CD4-positive, alpha-beta T cell treated with Interleukin-15 for 4 hours (primary cell): ENCODE results near the gene MTHFD1.

Experiments
- DNase-seq: peaks from one replicate; pipeline ENCODE4 v3.0.0-alpha.2; 2020; ENCODE audit warnings: low spot score

The MTHFD1 gene

DNA sequence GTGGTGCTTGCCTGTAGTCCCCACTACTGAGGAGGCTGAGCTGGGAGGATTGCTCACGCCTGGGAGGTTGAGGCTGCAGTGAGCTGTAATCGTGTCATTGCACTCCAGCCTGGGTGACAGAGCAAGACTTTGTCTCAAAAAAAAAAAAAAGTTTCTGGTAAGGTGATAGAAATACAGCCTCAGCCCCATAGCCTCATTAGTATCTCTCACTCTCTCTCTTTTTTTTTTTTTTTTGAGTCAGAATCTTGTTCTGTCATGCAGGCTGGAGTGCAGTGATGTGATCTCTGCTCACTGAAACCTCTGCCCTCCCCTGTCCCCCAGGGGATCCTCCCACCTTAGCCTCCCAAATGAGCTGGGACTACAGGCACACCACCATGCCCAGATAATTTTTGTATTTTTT, 19.2 kb downstream of the MTHFD1 start:
- no peak for DNase-seq

DNA sequence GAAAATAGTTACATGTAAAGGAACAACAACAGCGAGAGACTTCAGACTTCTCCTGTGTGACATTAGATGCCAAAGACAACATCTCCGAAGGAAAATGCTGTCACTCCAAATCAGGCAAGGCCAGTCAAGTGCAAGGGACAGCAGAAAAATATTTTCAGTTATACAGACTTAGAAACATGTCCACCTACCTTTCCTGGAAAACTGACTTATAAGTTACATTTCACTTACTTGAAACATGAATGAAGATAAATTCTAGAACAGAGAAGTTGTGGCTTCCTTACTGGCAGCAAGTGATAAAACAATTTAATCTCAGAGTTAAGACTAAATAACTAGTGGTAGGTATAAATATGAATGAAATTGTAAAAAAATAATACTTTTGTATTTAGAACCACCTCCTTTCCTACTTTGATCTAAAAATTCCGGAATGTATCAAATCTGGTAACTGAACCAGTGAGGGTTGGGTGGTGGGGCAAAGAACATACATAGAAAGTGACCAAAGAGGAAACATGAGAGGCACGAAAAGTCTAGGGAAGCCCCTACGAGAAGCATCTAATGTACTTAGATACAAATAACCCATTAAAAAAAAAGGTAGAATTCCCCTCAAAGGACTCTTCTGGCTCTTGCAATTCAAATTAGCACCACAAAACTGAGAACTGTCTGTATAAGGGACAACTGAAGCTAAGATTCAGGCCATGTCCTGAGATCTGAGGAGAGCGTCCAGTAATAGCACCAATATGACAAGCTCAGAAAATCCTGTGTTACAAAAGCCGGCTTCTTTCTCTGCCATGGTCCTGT, 21.2 kb downstream of the MTHFD1 start:
- DNase-seq: no peak

DNA sequence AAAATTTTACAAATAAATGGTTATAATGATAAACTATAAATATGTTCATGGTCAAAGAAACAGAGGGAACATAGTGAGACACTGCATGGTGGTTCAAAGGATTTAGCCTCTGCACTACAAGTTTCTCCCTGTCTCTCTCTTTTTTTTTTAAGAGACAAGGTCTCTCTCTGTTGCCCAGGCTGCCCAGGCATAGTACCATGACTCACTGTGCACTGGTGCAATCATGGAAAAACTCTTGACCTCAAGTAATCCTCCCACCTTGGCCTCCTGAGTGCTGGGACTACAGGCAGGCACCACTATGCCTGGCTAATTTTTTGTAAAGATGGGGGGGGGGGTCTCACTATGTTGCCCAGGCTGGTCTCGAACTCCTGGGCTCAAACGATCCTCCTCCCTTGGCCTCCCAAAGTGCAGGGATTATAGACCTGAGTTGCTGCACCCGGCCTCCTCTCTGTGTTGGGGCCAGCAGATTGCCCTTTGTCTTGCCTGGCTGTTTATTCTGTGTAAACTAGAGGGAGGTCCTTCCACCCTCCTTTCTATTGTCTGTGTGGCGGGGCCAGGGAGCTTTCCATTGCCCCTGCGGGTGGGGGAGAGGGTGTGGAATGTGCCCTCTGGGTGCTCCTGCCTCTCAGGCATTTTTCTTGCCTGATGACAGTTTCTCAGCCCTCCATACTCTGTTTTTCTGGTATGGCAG, 22.1 kb downstream of the MTHFD1 start:
- DNase-seq: no peak

DNA sequence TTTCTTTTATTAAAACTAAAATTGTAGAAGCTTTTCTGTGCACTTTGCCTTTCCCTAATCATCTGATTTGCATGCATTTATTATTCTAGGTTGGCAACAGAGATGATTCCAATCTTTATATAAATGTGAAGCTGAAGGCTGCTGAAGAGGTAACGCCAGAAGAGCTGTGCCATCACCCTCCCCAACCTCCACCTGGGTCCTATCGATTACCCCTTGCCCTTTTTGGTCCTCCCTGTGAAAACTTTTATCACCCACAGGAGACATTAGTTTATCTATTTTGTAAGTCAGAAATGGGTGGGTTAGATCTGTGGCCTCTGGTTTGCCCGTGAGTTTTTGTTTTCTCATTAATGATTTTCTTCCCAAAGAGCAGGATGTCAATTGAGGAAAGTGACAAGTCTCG, 22.8 kb downstream of the MTHFD1 start:
- DNase-seq: no peak

DNA sequence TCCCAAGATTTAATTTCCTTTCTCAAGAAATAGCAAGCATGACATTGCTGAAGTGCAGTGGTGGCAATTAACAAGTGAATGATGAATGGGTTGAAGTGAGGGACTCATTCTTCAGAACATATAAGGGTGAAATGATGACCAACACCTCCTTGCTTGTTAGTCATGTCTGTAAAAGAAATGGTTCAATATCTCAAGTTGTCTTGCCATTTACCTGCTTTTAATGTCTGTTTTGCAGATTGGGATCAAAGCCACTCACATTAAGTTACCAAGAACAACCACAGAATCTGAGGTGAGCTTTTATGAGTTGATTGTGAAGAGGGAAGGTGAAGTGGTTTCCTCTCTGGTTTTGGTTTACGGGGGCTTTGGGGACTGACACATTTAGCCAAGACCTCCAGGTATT, 24.1 kb downstream of the MTHFD1 start:
- DNase-seq: no peak

DNA sequence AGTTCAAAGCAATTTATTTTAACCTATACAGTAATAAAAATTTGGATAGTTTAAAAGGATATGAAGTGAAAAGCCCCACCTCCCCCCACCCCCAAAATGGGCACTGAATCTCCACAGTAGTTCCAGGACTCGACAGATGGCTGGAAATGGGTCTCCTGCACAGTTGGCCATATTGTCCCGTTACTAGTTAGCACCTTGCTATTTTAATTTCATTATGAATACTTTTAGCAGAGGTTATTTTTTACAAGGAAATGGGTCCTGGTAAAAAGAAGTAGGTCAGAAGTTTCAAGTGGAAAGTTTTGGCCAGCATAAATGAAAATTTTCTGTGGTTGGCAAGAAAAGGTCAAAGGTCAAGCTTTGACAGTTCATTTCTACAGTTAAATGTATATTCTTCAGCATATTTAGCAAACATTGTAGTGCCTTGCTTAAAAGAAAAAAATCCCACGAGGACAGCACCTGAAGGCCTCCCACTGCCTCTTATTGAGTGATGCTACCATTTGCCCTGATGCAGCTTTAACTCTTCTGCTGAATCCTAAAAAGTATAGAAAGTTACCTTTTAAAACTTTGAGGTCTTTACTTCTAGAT, 28.3 kb downstream of the MTHFD1 start:
- DNase-seq: no peak

DNA sequence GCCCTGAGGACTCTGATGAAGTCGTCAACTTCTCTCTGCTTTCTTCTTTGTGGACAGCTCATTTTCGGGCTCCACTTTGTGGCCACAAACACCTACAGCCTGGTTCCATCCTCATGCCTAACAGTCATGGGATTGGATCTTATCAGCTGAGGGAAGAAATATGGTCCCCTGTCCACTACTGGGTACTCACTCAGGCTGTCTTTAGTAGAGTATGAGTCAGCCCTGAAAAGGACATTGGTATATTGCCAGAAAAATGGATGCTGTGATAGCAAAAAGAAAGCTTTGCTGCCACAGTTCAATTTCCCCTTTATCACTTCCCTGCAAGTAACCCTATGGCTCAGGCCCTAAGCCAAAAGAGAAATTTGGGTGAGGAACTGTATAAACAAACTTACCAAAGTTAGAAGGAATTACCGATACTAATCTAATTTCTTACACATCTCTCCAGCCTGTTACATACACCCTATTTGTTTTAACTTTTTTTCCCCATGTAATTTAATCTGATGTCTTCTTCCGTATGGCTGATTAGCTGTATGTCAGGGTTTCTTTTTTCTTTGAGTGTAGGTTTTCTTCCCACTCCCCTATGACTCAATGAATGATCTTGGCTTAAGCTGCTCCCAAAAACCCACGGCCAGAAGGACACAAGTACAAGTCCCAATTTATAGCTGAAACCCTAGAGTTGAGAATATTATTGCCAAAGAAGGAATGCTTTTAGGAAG, 29.1 kb downstream of the MTHFD1 start:
- no peak for DNase-seq

DNA sequence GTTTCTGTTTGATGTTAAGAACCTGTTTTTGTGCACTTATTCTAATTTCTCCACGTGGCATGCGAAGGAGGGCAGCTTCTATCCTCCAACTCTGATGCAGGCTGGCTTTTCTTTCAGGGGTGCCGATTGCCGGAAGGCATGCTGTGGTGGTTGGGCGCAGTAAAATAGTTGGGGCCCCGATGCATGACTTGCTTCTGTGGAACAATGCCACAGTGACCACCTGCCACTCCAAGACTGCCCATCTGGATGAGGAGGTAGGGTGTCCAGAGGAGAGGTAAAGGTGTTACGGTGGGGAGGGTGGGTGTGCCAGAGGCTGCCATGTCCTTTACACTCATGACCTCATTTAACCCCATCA, 29.6 kb downstream of the MTHFD1 start:
- no peak for DNase-seq

DNA sequence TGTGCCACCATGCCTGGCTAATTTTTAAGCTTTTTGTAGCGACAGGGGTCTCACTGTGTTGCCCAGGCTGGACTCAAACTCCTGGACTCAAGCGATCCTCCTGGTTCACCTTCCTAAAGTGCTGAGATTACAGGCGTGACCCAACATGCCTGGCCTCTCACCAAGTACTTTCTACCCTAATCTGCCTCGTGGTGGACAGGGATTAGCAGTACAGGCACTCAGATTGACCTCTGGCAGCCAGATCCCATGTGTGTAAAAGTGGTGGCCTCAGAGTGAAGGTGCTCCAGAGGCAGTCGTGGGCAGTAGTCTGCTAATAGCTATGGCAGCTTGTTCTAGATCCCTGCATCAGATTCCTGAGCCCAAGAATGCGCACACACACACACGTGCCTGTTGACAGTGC, 30.9 kb downstream of the MTHFD1 start:
- no peak for DNase-seq

DNA sequence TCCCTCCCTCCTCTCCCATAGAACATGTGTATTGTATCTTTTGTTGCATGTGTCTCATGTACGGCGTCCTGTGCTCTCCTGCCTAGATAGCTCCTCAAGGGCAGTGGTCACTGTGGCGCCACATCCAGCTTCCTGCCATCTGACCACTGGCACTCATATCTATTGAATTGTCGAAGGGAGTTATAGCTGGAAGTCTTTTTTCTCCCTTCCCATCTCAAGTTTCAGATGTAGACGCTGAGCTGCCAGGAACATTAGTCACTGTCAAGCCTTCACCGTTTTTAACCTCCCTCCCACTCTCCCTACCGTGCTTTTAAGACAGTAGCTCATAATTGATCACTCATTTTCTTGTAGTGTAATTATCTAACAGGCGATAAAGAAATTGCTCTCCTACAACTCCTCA, 33.0 kb downstream of the MTHFD1 start:
- no peak for DNase-seq

DNA sequence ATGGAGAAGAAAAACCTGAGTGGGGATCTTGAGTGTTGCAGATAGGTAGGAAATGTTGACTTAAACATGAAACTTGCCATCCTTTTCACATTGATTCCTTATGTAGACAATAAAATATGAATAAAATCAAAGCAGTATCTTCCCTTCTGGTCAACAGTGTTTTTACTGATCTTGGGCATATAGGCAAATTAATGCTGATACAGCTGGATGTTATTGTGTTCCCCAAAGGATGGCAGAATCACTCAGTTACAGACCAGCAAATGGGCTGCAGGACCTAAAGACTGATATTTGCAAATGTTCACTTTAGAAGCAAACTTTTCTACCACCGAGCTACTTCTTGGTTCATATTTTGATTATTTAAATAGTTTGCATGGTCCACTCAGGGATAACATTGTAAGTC, 33.9 kb downstream of the MTHFD1 start:
- DNase-seq: no peak

DNA sequence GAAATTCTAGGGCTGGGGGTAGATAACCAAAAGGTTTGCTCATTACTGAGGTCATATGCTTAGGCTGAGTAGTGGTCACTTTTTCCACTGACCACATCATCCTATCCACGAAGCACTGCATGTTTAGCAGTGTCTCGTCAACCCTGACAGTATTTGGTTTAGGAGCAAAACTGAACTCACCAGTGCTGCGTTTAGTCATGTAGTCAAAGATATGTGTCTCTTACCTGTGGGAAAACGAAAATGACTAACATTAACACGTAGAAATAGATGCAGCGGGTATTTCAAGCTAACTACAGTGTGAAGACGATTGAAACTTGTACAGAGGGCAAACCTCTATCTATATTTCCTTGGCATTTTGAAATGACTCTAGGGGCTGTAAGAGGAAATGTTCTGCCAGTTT, 34.6 kb downstream of the MTHFD1 start:
- DNase-seq: no peak

DNA sequence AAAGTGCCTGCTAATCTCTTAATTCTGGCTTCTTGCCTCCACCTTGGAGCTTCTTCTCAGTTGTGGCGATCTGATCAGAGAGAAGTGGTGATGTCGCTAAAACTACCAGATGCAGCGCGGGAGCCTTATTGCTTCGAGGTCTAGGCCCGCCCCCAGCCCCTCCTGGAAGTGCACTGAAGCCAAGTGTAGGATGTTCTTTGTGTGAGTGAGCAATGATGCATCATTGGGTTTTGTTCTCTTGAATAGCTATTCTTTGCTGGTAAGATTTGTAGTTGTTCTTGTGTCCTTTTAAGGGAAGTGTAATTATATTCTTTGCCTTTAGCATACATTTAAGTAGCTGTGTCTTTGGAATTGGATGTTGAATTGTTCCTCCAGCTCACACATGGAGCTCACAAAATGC, 35.8 kb downstream of the MTHFD1 start:
- no peak for DNase-seq

DNA sequence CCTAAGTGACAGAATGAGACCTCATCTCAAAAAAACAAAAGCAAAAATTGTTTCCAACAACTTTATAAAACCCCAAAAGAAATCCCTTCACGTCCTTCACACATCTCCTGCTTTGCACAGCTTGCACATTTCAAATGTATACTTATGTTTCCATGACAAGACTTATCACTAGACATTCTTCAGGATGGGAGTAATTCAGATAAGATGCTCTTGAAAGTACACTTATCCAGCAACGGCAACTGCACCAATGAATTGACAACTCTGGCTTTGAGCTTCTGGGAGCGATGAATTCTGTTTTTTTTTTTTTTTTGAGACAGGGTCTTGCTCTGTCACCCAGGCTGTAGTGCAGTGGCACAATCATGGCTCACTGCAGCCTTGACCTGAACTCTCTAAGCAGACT, 46.4 kb downstream of the MTHFD1 start:
- no peak for DNase-seq

DNA sequence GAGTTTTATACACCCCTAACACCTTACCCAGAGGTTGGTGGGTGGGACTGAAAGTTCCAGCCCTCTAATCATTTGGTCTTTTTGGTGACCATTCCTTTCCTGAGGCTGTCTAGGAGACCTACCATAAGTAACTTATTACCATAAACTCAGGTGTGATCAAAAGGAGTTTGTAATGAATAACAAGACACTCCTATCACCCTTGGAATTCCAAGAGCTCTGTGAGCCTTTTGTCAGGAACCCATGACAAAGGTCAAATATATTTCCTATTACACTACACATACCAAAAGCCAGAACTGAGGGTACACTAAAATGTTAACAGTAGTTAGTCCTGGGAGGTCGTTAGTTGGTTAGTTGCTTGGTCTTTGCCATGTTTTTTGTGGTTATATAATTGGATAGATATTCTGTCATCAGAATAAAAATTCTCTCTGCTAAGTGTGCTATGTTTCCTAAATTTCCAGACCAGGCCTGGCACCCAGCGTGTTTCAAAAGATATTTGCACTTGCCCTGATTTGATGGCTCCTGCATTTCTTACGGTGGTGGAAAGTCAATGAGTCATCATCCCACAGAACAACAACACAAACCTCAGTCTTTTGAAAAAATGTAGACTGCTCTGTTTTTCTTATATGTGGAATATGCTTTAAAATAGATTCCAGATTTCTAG, 50.2 kb downstream of the MTHFD1 start:
- DNase-seq: peak; percentile 19

DNA sequence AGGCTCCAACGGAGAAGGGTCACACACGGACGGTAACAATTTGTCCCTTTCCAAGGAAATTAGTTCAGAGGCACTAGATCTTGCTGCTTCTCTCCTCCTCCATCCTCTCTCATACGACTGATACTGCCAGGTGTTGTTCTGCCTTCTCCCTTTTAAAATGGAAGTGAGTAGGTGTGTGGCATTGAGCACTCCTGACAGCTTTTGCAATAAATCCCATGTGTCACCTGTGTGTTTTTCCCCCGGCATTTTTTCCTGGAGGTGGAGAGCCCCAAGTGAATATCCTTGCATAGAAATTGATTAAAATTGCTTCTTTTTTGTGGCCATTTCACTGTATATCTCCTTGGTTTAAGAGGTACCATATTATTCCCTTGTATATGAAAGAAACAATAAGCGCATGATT, 51.0 kb downstream of the MTHFD1 start:
- no peak for DNase-seq

DNA sequence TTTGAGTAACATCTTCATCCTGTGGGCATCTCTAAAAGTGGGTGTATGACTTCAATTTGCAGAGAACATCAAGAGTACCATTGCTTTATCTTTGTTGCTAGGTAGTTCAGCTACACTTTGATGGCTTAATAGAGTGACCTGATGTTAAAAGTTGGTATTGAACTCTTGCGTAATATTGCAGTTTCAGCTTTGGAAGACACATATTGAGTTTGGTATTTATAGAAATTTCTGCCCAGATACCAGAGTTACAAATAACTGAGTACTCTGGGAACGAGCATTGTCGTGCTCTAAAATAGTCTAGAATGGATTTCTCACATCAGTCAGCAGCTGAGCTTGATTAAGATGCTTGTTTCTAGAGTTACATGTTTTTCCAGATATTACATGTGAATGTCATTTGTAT, 52.3 kb downstream of the MTHFD1 start:
- DNase-seq: no peak

DNA sequence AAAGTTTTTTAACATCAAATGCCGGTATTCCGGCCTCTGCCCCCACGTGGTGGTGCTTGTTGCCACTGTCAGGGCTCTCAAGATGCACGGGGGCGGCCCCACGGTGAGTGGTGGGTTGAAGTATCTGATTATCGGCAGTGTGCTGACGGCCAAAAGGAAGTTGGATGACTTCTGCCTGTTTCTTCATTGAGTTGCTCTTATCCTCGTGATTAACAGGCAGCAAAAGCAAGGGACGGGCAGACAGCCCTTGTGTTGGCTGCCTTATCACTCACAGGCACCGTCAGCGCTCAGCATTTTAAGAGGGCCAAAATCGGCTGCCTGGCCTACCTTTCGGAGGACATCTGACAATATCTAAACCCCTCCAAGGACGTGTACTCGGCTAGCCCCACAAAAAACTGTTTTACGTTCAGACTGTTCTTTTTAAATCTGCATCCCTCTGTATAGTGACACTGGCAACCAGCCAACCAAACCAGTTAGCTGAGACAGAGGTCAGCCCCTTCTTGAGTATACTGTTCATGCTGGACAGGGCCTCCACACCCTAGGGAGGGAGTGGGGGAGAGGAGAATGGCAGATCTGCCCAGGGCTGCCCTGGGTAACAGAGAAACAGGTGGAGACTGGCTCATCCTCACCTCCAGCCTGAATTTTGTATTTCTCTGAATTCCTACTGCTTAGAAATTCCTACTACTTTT, 54.3 kb downstream of the MTHFD1 start:
- no peak for DNase-seq

DNA sequence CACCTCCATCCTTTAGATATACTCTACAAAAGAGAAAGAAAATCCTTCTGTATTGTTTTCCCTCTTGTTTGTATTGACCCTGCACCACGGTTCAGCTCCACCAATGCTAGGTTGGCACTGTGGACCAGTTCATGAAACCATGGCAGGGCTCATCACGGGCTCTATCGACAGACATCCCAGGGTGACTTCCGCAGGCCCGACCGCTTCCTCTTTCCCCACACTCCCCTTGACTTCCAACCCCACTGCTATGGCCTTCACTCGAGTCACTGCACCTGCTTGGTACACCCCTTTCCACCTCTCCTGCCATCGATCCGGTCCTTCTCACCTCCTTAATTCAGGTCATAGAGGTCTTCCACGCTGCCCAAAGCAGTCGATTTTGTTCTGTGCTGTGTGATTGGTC, 56.0 kb downstream of the MTHFD1 start:
- no peak for DNase-seq

DNA sequence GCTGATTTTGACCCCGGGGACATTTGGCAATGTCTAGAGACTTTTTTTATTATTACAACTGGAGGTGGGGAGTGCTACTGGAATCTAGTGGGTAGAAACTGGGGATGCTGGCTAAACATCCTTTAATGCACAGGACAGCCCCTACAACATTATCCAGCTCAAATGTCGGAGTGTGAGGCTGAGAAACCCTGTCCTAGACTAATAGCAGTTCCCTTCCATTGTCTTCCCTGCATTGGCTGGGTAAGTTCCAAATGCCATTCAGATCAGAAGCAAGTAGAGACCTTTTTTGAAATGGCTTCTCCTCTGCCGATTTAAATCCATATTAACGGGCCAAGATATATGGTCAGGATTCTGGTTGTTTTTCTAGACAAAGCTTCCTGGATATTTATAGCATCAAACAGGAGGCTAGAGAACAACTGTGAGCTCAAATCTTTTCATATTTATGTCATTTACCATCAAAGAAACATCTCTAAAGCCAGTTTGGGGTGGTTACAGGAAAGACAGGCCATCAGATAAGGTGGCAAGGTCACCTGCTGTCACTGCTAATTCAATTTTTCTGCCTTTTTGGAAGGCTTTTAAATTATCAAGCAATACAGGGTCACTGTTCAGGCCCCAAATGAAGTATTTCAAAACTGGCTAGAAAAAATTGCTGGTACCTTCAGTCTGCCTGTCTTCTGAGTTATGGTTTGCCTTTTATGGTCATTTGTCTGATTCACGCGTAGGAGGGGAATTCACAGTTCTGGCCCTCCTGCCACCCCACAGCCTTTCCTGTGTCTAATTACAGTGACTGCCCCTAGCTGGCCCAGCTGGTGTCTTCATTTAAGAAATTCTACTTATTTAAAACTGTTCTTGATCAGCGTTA, 57.1 kb downstream of the MTHFD1 start:
- peak; percentile 65 for DNase-seq
